ENCODE measurements around the gene LRMDA.

The LRMDA gene

DNA sequence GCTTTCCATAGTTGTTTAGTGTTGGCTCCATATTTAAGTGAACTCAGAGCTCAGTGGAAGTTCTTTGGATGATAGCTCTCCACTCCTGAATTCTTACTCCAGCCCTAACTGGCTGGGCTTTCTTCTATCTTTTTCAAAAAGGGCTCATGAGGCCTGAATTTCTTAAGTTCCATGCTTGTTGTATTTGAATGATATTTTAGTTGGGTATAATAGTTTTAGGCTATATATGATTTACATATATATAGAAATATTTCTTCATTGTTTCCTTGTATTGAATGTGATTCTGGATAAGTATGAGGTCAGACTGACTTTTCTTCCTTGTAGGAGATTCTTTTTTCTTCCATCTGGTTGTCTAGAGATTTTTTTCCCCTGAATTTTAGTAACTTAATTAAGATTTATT is 843.5 kb downstream of the LRMDA start:
- no peak for DNase-seq (ENCODE audit: low read depth)
- H3K4me3 ChIP-seq (ENCODE audit: low read depth, low read length), result no peak overlapping the region
- TF ChIP-seq, protein P1, sequence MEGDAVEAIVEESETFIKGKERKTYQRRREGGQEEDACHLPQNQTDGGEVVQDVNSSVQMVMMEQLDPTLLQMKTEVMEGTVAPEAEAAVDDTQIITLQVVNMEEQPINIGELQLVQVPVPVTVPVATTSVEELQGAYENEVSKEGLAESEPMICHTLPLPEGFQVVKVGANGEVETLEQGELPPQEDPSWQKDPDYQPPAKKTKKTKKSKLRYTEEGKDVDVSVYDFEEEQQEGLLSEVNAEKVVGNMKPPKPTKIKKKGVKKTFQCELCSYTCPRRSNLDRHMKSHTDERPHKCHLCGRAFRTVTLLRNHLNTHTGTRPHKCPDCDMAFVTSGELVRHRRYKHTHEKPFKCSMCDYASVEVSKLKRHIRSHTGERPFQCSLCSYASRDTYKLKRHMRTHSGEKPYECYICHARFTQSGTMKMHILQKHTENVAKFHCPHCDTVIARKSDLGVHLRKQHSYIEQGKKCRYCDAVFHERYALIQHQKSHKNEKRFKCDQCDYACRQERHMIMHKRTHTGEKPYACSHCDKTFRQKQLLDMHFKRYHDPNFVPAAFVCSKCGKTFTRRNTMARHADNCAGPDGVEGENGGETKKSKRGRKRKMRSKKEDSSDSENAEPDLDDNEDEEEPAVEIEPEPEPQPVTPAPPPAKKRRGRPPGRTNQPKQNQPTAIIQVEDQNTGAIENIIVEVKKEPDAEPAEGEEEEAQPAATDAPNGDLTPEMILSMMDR (IDR thresholded peaks at IDR 0.05; ENCODE audit: control insufficient read depth, extremely low read depth, insufficient read depth), result no peak

DNA sequence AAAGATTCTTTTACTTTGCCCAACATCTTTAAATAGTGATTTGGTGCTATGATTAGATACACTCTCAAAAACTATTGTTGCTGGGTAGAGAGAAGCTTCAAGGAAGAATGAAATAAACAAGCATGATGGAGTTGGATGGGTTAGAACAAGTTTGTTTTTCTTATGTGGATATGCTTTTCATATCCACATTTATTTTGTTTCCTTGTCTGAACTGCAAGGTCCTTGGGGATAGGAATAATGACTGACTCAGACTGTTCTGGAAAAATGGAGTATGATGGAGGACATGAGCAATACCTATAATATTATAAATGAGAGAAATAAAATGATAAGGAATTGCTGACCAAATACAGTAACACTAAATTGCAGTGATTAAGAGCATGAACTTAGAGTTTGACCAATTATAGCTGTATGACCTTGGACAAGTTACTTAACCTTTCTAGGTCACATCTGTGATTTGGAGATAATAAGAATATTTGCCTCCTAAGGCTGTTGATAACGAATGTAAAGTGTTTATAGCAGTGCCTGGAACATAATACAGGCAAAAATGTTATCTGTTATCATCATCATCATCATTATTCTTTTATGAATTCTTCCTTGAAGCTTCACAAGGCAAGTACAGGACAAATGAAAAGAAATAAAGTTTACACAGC is 847.5 kb downstream of the LRMDA start:
- no peak for DNase-seq (ENCODE audit: low read depth)
- no peak overlapping the region for H3K4me3 ChIP-seq (ENCODE audit: low read depth, low read length)
- TF ChIP-seq, protein P1 (IDR thresholded peaks at IDR 0.05; ENCODE audit: control insufficient read depth, extremely low read depth, insufficient read depth), result no peak

GRCh38 chr10:76281659-76282058 is 850.2 kb downstream of the LRMDA start:
- TF ChIP-seq, protein P1 (IDR thresholded peaks at IDR 0.05; ENCODE audit: control insufficient read depth, extremely low read depth, insufficient read depth), result no peak
- H3K4me3 ChIP-seq (ENCODE audit: low read depth, low read length), result no peak overlapping the region
- DNase-seq (ENCODE audit: low read depth), result no peak

DNA sequence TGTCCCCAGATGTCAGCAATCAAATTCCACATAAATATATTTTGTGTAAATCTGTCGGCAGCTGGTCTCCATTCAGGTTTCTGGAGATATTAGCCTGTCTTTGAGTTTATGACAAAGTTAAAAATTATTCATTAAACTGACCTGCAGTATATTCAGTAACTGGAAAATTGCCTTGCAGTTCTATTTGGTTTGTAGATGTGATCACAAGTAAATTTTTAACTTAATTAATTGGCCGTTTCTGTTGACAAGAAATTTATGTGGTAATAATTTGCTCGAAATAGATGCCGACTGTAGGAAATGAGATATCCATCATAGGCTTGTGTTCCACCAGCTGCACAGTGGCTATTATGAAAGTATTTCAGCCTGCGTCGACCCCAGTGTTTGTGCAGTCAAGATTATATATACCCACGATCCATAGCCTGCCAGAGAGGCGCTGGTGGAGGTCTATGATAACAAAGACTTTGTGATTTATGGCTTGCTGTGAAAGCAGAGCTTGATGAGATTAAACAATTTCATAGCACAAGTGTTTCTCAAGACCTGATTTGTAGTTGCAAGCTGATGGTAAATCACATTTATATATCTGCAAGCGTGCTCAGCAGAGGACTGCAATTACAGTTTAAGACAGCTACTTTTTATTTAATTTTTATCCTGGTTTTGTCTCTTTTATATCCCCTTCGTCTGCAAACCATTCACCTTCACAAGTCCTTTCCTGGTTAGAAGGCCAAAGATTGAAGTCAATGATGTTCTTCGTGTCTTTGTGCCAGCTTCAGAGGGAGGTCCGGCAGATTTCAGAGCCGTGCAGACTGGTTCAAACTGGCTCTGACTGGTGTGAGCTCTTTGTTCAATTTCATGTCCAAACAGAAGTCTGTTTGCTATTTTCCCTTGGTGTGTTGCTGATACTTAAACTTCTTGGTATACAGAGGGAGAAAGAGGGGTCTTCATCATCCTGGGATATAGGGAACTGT is 850.9 kb downstream of the LRMDA start:
- no peak overlapping the region for H3K4me3 ChIP-seq (ENCODE audit: low read depth, low read length)
- peak; percentile 46 for DNase-seq (ENCODE audit: low read depth)
- TF ChIP-seq, protein P1 (IDR thresholded peaks at IDR 0.05; ENCODE audit: control insufficient read depth, extremely low read depth, insufficient read depth), result no peak

DNA sequence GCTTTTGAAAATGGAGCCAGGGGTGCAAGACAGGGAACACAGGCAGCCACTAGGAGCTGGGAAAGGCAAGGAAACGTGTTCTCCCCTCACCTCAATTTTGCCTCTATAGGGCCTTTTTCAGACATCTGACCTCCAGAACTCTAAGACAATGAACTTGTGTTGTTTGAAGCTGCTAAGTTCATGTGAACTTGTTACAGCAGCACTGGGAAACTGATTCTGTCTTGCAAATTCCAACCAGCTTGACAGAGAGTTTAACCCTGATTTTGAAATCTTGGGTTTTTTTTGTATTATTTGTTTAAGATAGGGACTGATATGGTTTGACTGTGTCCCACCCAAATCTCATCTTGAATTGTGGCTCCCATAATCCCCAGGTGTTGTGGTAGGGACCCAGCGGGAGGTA is 852.9 kb downstream of the LRMDA start:
- H3K4me3 ChIP-seq (ENCODE audit: low read depth, low read length), result no peak overlapping the region
- DNase-seq (ENCODE audit: low read depth), result no peak
- TF ChIP-seq, protein P1 (IDR thresholded peaks at IDR 0.05; ENCODE audit: control insufficient read depth, extremely low read depth, insufficient read depth), result no peak

DNA sequence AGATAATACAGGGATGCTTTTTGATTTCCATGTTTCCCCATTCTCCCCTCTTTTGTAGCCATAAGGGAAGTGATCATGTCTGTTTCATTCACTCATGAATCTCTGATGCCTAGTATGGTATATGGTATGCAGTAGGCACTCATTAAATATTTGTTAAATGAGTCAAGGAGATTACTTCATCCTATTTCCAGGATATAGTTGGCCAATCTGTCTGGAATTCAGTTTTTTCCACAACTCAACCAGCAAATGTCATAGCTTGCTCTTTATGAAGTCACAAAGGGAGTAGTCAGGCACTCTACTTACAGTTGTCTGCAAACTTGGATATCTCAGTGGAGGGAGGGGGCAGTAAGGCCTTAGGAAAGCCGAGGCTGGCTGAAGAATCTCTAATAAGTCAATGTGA is 853.6 kb downstream of the LRMDA start:
- H3K4me3 ChIP-seq (ENCODE audit: low read depth, low read length), result no peak overlapping the region
- TF ChIP-seq, protein P1 (IDR thresholded peaks at IDR 0.05; ENCODE audit: control insufficient read depth, extremely low read depth, insufficient read depth), result no peak
- DNase-seq (ENCODE audit: low read depth), result no peak

Data from LNCaP clone FGC (cell line).